ENCODE results near the gene POT1. TPM values are rescaled to one million over a fixed set of nuclear protein-coding genes. Genes with fewer than 3 reads are reported as not detected.
A peak's percentile ranks its signal among the peaks of the same experiment; 100 is the strongest.

Gene POT1
- total RNA-seq, 1 donor from 2014 or later = 31.0 TPM

- Mint-ChIP-seq H3K36me3 (ENCODE audit: low read depth) (peaks cover 7% of the 10 kb centered on the region), H3K4me1 (peaks cover 25% of the 10 kb centered on the region), H3K9me3 (no peaks in the 10 kb centered on the region), H3K27ac (no peak overlapping the region), H3K4me3 (no peak overlapping the region), H3K27me3 (peaks cover 4% of the 10 kb centered on the region)
- intact Hi-C loops (cut with micrococcal nuclease) = no loop called here
- peak; percentile 58 for DNase-seq
Measured at GRCh38 chr7:124930655-124931597, 1.3 kb upstream of the POT1 start.

- peaks cover 4% of the 10 kb centered on the region for H3K27me3 Mint-ChIP-seq
- H3K27ac Mint-ChIP-seq = peak overlapping the region; percentile 97
- no peak for DNase-seq
- H3K4me3 Mint-ChIP-seq = peak overlapping the region; percentile 98
- intact Hi-C loops (cut with micrococcal nuclease) = no loop called here
- H3K9me3 Mint-ChIP-seq = no peaks in the 10 kb centered on the region
- peaks cover 27% of the 10 kb centered on the region for H3K4me1 Mint-ChIP-seq
- peaks cover 10% of the 10 kb centered on the region for H3K36me3 Mint-ChIP-seq (ENCODE audit: low read depth)
Measured at GRCh38 chr7:124930173-124930623, 573 bp upstream of the POT1 start.

GRCh38 chr7:124924906-124925305 lies 4.7 kb downstream of the POT1 start:
- no peaks in the 10 kb centered on the region for H3K9me3 Mint-ChIP-seq
- H3K27me3 Mint-ChIP-seq = no peaks in the 10 kb centered on the region
- intact Hi-C loops (cut with micrococcal nuclease) = loop anchor here (5.0 to 10.0 kb wide), 3 partner anchors 158 to 1370 kb away; partner anchors contain the start of genes GPR37, NDUFA5 and WASL
- H3K4me3 Mint-ChIP-seq = no peak overlapping the region
- peaks cover 41% of the 10 kb centered on the region for H3K4me1 Mint-ChIP-seq
- H3K27ac Mint-ChIP-seq = no peak overlapping the region
- no peak for DNase-seq
- peaks cover 18% of the 10 kb centered on the region for H3K36me3 Mint-ChIP-seq (ENCODE audit: low read depth)

DNA sequence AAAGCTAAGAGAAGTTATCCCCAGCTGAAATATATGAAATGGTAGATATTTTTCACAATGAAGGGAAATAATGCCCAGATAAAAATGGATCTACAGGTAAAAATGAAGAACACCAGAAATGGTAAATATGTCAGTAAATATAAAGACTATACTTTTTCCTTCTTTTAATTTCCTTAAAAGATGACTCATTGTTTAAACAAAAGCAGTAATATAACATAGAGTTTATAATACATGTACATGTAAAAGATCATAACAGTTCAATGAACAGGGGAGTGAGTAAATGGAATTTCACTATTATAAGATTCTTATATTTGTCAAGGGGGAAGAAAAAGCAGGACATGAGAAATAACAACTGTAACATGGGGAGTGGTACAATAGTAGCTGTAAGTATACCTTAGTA lies 7.4 kb downstream of the POT1 start:
- Mint-ChIP-seq H3K36me3 (ENCODE audit: low read depth) (peaks cover 15% of the 10 kb centered on the region), H3K27me3 (no peaks in the 10 kb centered on the region), H3K4me1 (peaks cover 28% of the 10 kb centered on the region), H3K9me3 (no peaks in the 10 kb centered on the region), H3K27ac (no peak overlapping the region), H3K4me3 (no peak overlapping the region)
- DNase-seq = no peak
- intact Hi-C loops (cut with micrococcal nuclease) = loop anchor here (10.0 kb wide), 1 partner anchor 1367 kb away; the partner anchor contains the start of gene NDUFA5

DNA sequence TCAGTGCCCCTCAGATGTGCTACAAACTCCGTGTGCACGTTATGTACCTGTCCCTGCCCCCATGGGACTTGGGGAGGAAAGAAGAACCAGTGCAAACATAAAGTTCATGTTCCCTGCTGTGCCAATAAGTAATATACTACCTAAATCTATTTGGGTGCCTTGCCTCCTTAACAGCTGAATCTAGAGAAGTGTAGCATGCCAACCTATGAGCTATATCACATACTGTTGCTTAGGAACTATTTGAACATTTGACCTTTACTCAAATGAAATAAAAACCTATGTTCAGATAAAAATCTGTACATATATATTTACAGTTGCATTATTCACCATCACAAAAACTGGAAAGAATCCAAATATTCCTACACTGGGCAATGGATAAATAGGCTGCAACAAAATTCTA lies 9.8 kb downstream of the POT1 start:
- Mint-ChIP-seq H3K27me3 (no peaks in the 10 kb centered on the region), H3K4me1 (peaks cover 19% of the 10 kb centered on the region), H3K4me3 (no peak overlapping the region), H3K36me3 (ENCODE audit: low read depth) (peaks cover 9% of the 10 kb centered on the region), H3K9me3 (no peaks in the 10 kb centered on the region), H3K27ac (no peak overlapping the region)
- DNase-seq = no peak
- intact Hi-C loops (cut with micrococcal nuclease) = loop anchor here (10.0 kb wide), 1 partner anchor 1365 kb away; the partner anchor contains the start of gene NDUFA5

GRCh38 chr7:124918662-124919061 lies 11.0 kb downstream of the POT1 start:
- no peak overlapping the region for H3K27ac Mint-ChIP-seq
- no peak overlapping the region for H3K4me3 Mint-ChIP-seq
- DNase-seq = no peak
- intact Hi-C loops (cut with micrococcal nuclease) = no loop called here
- H3K9me3 Mint-ChIP-seq = no peaks in the 10 kb centered on the region
- no peaks in the 10 kb centered on the region for H3K27me3 Mint-ChIP-seq
- peaks cover 7% of the 10 kb centered on the region for H3K36me3 Mint-ChIP-seq (ENCODE audit: low read depth)
- H3K4me1 Mint-ChIP-seq = peaks cover 9% of the 10 kb centered on the region

GRCh38 chr7:124915242-124915641 lies 14.4 kb downstream of the POT1 start:
- no peak overlapping the region for H3K27ac Mint-ChIP-seq
- DNase-seq = no peak
- intact Hi-C loops (cut with micrococcal nuclease) = no loop called here
- peaks cover 5% of the 10 kb centered on the region for H3K36me3 Mint-ChIP-seq (ENCODE audit: low read depth)
- H3K4me3 Mint-ChIP-seq = no peak overlapping the region
- H3K9me3 Mint-ChIP-seq = no peaks in the 10 kb centered on the region
- peaks cover 4% of the 10 kb centered on the region for H3K4me1 Mint-ChIP-seq
- H3K27me3 Mint-ChIP-seq = no peaks in the 10 kb centered on the region

DNA sequence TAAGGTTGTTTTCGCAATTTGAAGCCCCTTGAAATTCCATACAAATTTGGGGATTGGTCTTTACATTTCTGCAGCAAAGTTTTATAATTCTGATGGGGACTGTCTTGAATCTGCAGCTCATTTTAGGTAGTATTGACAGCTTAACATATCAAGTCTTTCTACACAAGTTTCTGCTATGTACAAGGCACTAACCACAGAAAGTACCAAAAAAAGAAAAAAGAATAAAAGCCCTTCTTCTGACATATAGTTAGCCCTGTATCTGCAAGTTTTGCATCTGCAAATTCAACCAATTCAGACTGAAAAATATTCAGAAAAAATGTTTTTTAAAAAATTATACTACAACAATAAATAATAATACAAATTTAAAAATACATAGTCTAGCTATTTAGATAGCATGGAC lies 15.3 kb downstream of the POT1 start:
- intact Hi-C loops (cut with micrococcal nuclease) = no loop called here
- Mint-ChIP-seq H3K27me3 (no peaks in the 10 kb centered on the region), H3K4me1 (peaks cover 4% of the 10 kb centered on the region), H3K36me3 (ENCODE audit: low read depth) (peaks cover 5% of the 10 kb centered on the region), H3K9me3 (no peaks in the 10 kb centered on the region), H3K4me3 (no peak overlapping the region), H3K27ac (no peak overlapping the region)
- DNase-seq = no peak

DNA sequence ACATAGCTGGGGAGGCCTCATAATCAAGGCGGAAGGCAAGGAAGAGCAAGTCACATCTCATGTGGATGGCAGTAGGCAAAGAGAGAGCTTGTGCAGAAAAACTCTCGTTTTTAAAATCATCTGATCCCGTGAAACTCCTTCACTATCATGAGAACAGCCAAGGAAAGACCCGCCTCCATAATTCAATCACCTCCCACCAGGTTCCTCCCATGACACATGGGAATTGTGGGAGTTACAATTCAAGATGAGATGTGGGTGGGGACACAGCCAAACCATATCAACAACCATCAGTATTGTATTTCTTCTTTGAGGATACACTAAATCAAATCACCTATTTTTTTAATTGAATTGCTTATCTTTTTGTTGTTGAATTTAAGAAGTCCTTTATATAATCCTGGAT lies 16.7 kb downstream of the POT1 start:
- peaks cover 5% of the 10 kb centered on the region for H3K36me3 Mint-ChIP-seq (ENCODE audit: low read depth)
- no peak overlapping the region for H3K4me3 Mint-ChIP-seq
- intact Hi-C loops (cut with micrococcal nuclease) = no loop called here
- H3K27ac Mint-ChIP-seq = no peak overlapping the region
- peaks cover 4% of the 10 kb centered on the region for H3K4me1 Mint-ChIP-seq
- no peaks in the 10 kb centered on the region for H3K27me3 Mint-ChIP-seq
- no peak for DNase-seq
- H3K9me3 Mint-ChIP-seq = no peaks in the 10 kb centered on the region

GRCh38 chr7:124909808-124910207 lies 19.8 kb downstream of the POT1 start:
- intact Hi-C loops (cut with micrococcal nuclease) = no loop called here
- Mint-ChIP-seq H3K27me3 (no peaks in the 10 kb centered on the region), H3K27ac (no peak overlapping the region)

GRCh38 chr7:124908259-124908658 lies 21.4 kb downstream of the POT1 start:
- peaks cover 15% of the 10 kb centered on the region for H3K36me3 Mint-ChIP-seq (ENCODE audit: low read depth)
- intact Hi-C loops (cut with micrococcal nuclease) = no loop called here
- no peak for DNase-seq
- H3K27ac Mint-ChIP-seq = no peak overlapping the region
- H3K4me1 Mint-ChIP-seq = no peaks in the 10 kb centered on the region
- peaks cover 10% of the 10 kb centered on the region for H3K9me3 Mint-ChIP-seq
- H3K4me3 Mint-ChIP-seq = no peak overlapping the region
- no peaks in the 10 kb centered on the region for H3K27me3 Mint-ChIP-seq

More at GRCh38 chr7:124909808-124910207, 19.8 kb downstream of the POT1 start:
- DNase-seq = no peak
- Mint-ChIP-seq H3K4me3 (no peak overlapping the region), H3K4me1 (no peaks in the 10 kb centered on the region), H3K36me3 (ENCODE audit: low read depth) (peaks cover 9% of the 10 kb centered on the region), H3K9me3 (peaks cover 4% of the 10 kb centered on the region)

DNA sequence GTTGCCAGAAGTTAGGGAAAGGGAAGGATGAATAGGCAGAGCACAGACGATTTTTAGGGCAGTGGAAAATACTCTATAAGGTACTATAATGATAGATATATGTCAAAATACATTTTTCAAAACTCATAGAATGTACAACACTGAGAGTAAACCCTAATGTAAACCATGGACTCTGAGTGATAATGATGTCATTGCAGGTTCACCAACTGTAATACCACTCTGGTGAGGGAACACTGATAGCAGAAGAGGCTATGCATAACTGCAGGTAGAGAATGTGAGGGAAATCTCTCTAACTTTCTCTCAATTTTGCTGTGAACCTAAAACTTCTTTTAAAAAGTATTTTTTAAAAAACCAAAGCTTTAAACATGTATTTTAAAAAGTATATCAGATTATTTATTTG lies 22.1 kb downstream of the POT1 start:
- H3K36me3 Mint-ChIP-seq (ENCODE audit: low read depth) = peaks cover 15% of the 10 kb centered on the region
- H3K4me3 Mint-ChIP-seq = no peak overlapping the region

GRCh38 chr7:124898531-124898930 lies 31.1 kb downstream of the POT1 start:
- intact Hi-C loops (cut with micrococcal nuclease) = no loop called here
- H3K4me1 Mint-ChIP-seq = peaks cover 4% of the 10 kb centered on the region
- no peak overlapping the region for H3K4me3 Mint-ChIP-seq
- H3K27me3 Mint-ChIP-seq = no peaks in the 10 kb centered on the region
- peaks cover 5% of the 10 kb centered on the region for H3K9me3 Mint-ChIP-seq
- no peak overlapping the region for H3K27ac Mint-ChIP-seq
- H3K36me3 Mint-ChIP-seq (ENCODE audit: low read depth) = peaks cover 13% of the 10 kb centered on the region
- no peak for DNase-seq

More for the DNA sequence above, 22.1 kb downstream of the POT1 start:
- H3K9me3 Mint-ChIP-seq = peaks cover 13% of the 10 kb centered on the region
- no peaks in the 10 kb centered on the region for H3K4me1 Mint-ChIP-seq
- H3K27me3 Mint-ChIP-seq = no peaks in the 10 kb centered on the region
- intact Hi-C loops (cut with micrococcal nuclease) = no loop called here
- no peak overlapping the region for H3K27ac Mint-ChIP-seq
- no peak for DNase-seq

- no peak for DNase-seq
- H3K4me1 Mint-ChIP-seq = peaks cover 7% of the 10 kb centered on the region
- no peak overlapping the region for H3K27ac Mint-ChIP-seq
- H3K4me3 Mint-ChIP-seq = no peak overlapping the region
- intact Hi-C loops (cut with micrococcal nuclease) = no loop called here
- H3K27me3 Mint-ChIP-seq = no peaks in the 10 kb centered on the region
- H3K9me3 Mint-ChIP-seq = no peaks in the 10 kb centered on the region
- H3K36me3 Mint-ChIP-seq (ENCODE audit: low read depth) = peaks cover 18% of the 10 kb centered on the region
Measured at GRCh38 chr7:124896001-124896400, 33.6 kb downstream of the POT1 start.
